A673 (cell line): ENCODE measurements around the gene RASGRF1.

ENCODE experiments used
- CTCF ChIP-seq: fragments of 300-800, 200-600 bp; sonication (generic); conservative IDR thresholded peaks from 2 replicates; pipeline ENCODE4 v1.5.1; 2017; ENCODE audit warnings: low read depth, mild to moderate bottlenecking, antibody characterized with exemption, low read length, moderate library complexity, mixed read lengths
- EZH2 ChIP-seq: fragments of 200-600 bp; sonication (generic); IDR thresholded peaks from 2 replicates; pipeline ENCODE4 v1.6.1; 2017; ENCODE audit warnings: borderline replicate concordance, low read depth, mild to moderate bottlenecking, mixed read lengths, antibody characterized with exemption, low read length; ENCODE audit not compliant: poor library complexity, severe bottlenecking

GRCh38 chr15:79066391-79067071, 24.0 kb downstream of the RASGRF1 start:
- TF ChIP-seq CTCF = no peak
- TF ChIP-seq EZH2 = no peak
